GM21423 (cell line): ENCODE results near the gene TLX3.
A peak's percentile ranks its signal among the peaks of the same experiment; 100 is the strongest.
"Not testable (repeated sequence)": the region's sequence is repeated elsewhere in the genome, so short reads cannot be mapped to it uniquely, and the experiment has no call there.

Source experiments
- ATAC-seq: cut with Tn5 transposase; IDR thresholded peaks from one replicate; pipeline ENCODE4 v1.9.1; 2021; ENCODE audit warnings: mild to moderate bottlenecking, moderate library complexity; ENCODE audit not compliant: unreplicated experiment

TLX3 gene

DNA sequence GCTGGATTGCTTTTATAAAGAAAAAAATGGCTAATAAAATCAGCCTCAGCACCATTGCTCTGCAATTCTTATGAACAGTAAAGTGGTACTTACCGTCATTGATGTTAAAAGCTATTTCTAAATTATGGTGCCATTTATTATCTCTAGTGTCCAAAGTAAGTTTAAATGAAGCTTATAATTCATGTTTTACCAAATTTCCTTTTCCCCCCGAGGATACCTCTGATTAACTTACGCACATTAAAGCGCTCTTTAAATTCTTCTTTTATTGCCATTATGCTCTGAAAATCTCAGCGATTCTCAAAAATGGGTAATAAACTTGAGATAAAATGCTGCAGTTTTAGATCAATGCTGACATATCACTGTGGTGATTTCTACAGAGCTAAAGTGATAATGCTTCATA is 13.5 kb downstream of the TLX3 start:
- ATAC-seq, result no peak

DNA sequence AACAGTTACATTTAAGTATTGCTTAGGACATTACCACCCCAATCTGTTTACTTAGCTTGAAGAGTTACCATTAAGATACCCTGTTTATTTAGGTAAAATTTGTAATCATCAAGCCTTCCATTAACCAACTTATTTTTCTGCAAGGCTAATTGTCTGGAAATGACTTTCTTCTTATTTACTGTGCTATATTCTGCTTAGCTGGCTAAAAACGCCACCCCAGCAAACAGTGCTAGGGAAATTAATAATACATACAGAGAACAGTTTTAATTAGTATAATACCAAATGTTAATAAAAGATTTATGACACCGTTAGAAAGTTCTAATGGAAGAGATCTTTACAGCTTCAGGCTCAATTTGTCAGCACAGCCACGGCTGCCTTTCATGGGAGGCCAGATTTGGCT is 14.0 kb downstream of the TLX3 start:
- ATAC-seq, result no peak

DNA sequence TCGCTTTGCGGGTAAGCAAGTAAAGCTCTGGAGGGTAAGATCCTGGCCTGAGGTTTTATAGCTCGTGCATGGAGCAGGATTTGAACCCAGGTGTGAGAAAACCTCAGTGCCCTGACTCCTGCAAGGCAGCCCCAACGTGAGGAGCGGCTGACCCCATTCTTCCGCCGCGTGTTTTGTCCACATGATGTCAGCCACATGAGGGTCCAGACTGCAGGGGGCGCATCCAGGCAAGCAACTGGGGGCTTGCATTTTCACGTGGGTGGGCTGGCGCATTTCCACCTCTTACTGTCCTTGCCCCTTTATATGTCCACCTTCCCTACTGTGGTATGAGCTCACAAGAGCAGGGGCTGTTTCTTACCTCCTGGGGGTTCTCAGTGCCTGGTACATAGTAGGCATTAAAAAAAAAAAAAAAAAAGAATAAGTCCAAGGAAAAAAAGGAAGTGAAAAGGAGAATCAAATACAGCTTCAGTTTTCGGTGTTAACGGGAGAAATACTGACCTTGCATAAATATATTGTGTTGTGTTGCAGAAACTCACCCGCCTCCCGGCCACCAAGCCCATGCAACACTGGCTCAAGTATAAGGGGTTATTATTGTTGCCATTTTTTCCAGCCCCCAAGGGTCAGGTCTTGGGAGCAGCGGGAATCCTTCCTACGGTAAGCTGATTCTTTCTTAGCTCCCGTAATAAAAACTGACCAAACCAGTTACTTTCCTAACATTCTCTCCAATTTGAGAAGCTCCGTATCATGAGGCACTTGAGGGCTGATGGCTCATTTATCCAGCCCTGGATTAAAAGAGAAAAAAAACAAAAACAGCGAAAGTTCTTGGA is 15.0 kb downstream of the TLX3 start:
- ATAC-seq, result no peak

GRCh38 chr5:171330021-171330420 is 21.0 kb downstream of the TLX3 start:
- ATAC-seq, result no peak

GRCh38 chr5:171335616-171336015 is 26.6 kb downstream of the TLX3 start:
- ATAC-seq, result no peak

DNA sequence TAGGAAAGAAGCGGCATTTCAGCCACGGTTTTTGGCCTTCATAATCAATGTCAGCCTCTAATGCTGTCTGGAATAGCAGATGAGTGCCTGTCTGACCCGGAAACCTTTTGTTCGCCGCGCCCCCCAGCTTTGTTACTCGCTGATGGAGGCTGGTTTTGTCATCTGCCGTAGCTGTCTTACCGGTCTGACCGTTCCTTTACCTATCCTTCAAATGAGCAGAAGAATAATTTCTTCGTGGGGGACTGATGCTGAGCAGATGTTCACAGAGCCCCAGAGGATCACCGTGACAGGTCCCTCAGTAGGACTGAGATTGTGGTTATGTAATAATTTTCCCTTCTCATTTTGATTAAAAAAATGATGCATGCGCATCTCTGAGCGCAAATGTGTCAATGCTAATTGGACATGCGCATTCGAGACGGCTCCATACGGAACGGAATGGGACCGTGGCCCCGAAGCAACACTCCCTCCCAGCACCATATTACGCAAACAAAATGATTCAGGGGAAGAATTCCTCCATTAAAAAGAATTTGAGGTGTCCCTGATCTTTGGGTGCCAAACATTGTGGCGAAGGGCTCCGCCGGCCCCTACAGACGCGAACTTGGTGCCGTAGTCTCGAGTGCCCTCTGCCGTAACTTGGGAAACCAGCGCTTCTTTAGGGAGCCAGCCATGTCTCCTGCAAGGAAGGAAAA is 27.6 kb downstream of the TLX3 start:
- no peak for ATAC-seq

DNA sequence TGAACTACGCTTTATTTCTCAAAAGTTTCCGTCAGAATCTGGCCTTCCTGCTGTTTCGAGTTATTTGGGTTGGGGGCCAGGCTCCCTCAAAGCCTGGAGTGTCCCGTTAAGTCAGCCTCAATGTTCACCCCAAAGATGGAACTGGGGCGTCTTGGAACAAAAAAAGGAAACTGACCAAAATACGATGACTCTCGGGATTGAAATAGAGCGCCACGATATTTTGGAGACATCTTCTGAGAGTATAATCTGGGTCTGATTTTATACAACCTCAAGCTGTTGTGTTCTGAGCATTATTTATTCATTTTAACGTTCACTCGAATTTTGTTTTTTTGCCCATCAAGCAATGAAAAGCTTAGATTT is 28.1 kb downstream of the TLX3 start:
- ATAC-seq, result no peak

- no peak for ATAC-seq
Observed at GRCh38 chr5:171340042-171340441, 31.0 kb downstream of the TLX3 start.

DNA sequence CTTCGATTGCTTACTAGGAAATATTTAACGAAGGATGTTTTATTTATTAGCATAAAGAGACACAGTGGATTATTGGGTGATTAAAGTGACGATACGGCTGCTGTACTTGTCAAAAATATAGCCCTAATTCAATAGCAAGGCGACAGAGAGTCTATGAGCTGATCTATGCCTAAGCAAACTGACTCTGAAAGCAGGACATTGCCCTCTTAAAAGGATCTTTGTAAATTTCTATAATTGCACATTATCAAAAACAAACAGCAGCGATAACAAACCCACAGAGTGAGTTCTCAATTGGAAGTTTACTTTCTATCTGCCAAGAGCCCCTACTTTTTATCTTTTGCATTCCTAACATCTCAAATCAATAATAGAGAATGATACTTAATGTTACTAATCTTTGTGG is 31.4 kb downstream of the TLX3 start:
- ATAC-seq, result no peak

DNA sequence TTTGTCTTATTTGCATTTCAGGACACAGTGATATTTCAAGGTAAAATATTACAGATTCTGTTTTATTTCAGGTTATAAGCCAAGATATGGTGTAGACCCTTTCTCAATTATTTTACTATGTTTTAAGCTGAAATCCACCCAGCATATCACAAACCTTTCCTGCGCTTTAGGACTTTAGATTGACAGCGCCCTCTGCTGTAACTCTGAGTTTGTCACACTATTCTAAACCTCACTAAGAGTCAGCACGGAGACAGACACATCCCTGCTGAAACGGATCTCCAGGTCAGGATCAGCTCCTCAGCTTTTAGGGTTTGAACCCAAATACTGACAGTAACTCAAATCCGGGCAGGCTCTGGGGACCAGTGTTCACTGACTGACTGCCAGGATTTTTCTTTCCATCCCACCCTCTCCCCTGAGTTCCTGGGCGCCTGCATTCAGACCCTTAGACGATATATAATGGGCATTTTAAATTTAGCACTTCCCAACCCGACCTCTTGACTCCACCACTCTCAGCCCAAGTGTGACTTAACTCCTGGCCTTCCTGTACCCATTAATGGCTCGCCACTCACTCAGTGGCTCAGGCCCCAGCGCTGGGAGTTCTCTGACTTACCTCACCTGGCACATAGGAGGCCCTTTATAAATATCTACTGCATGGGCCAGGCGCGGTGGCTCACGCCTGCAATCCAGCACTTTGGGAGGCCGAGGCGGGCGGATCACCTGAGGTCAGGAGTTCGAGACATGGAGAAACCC is 33.5 kb downstream of the TLX3 start:
- no peak for ATAC-seq

- no peak for ATAC-seq
Observed at GRCh38 chr5:171344936-171345608, 36.0 kb downstream of the TLX3 start.

DNA sequence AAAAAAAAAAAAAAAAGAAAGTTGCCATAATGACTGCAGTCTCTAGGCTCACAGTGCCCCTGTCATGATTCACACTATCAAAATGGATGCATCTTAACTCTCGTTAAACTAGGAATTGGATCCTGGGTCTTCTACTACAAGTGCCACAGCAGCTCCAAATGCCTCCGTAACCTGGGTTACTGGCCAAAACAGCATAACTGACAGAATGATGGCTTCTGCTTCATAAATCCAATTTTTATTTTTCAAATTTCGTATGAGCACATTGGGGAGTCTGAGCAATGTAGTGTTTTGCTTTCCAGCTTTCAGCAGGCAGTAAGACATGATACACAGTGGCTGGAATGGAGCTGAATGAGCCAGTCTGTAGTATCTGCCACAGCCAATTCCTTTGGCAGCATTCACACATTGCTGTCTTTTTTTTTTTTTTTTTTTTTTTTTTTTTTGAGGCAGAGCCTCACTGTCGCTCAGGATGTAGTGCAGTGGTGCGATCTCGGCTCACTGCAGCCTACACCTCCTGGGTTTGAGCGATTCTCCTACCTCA is 42.6 kb downstream of the TLX3 start:
- no peak for ATAC-seq

- ATAC-seq, result peak; percentile 95
Observed at GRCh38 chr5:171355302-171355724, 46.3 kb downstream of the TLX3 start.

GRCh38 chr5:171357843-171358242 is 48.8 kb downstream of the TLX3 start:
- no peak for ATAC-seq

- ATAC-seq, result not testable (repeated sequence)
Observed at GRCh38 chr5:171361151-171361550, 52.1 kb downstream of the TLX3 start.
